Calu3 (cell line): ENCODE data around the gene TNPO1. TPM values are rescaled to one million over a fixed set of nuclear protein-coding genes. Genes with fewer than 3 reads are reported as not detected.

Experiments
- BruUV-seq: library from RNA; stranded (reverse); fragments of 400-500 nt; replicated peaks from 2 replicates; lab custom pipeline; 2021; lab: Mats Ljungman, UMichigan
- CTCF ChIA-PET: fragments of 300-600 bp; sonication (Branson Sonifier 250); formaldehyde crosslinking; loops from one replicate; lab custom pipeline; 2022; ENCODE audit warnings: antibody characterized with exemption; lab: Charles Lee
- DNase-seq: peaks from one replicate; pipeline ENCODE4 v3.0.0; 2022
- H3K27ac Mint-ChIP-seq: one replicate; pipeline ENCODE4 v1.8.0; 2022; ENCODE audit warnings: mixed read lengths; ENCODE audit not compliant: unreplicated experiment
- H3K27me3 Mint-ChIP-seq: one replicate; pipeline ENCODE4 v1.8.0; 2022; ENCODE audit warnings: mixed read lengths; ENCODE audit not compliant: unreplicated experiment
- H3K36me3 Mint-ChIP-seq: one replicate; pipeline ENCODE4 v1.8.0; 2022; ENCODE audit warnings: mild to moderate bottlenecking, moderate library complexity, mixed read lengths; ENCODE audit not compliant: insufficient read depth, unreplicated experiment
- H3K4me1 Mint-ChIP-seq: one replicate; pipeline ENCODE4 v1.8.0; 2022; ENCODE audit warnings: mild to moderate bottlenecking, low read depth, mixed read lengths; ENCODE audit not compliant: unreplicated experiment
- H3K4me3 Mint-ChIP-seq: one replicate; pipeline ENCODE4 v1.8.0; 2022; ENCODE audit warnings: mild to moderate bottlenecking, low read depth, moderate library complexity, mixed read lengths; ENCODE audit not compliant: unreplicated experiment
- H3K9me3 Mint-ChIP-seq: one replicate; pipeline ENCODE4 v1.8.0; 2022; ENCODE audit warnings: low read depth, mixed read lengths; ENCODE audit not compliant: unreplicated experiment
- CTCF ChIP-seq: fragments of 200-600 bp; IDR thresholded peaks from one replicate; pipeline ENCODE4 v1.8.0; 2022; ENCODE audit warnings: antibody characterized with exemption; ENCODE audit not compliant: unreplicated experiment
- intact Hi-C: fragments of 100-400 bp; cut with micrococcal nuclease; formaldehyde crosslinking; loops from one replicate; pipeline ENCODE4 v1.10.0; 2022; ENCODE audit not compliant: unreplicated experiment
- total RNA-seq: library from RNA; stranded (reverse); gene quantifications from 2 replicates; pipeline ENCODE4 v1.2.3, GENCODE V29; 2022

The TNPO1 gene
- total RNA-seq, 1 experiment from 2014 or later = 138 TPM

DNA sequence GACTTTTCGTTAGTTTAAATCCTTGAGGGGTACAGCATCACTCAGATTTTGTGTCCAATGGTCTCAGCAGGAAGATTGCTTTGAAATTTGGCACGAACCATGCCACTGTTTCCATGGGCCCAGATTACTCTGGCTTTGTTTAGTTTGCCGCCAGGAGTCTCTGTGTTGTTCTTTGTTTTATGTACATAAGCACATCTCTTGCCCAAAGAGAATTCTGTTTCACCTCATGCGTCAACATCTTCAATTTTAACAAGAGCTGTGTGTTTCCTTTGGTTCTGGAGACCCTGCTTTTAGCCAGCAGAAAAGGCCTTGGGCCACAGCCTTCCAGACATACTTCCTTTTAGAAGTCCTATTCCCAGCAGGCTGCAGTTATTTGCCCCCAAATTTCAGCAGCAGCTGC lies 62.4 kb downstream of the TNPO1 start:
- CTCF ChIA-PET = interaction anchor here (0.6 kb wide), 1 partner anchor 30 kb away, joined by 3 read pairs; no protein-coding TSS in a partner anchor
- intact Hi-C loops = no loop called here
- H3K36me3 Mint-ChIP-seq = peaks cover 84% of the 10 kb centered on the region

GRCh38 chr5:72882989-72883388 lies 66.5 kb downstream of the TNPO1 start:
- no peak for DNase-seq
- CTCF ChIA-PET = no interaction called here
- Mint-ChIP-seq H3K9me3 (no peaks in the 10 kb centered on the region), H3K4me1 (no peaks in the 10 kb centered on the region), H3K27ac (no peak overlapping the region), H3K4me3 (no peak overlapping the region), H3K27me3 (no peaks in the 10 kb centered on the region), H3K36me3 (peaks cover 88% of the 10 kb centered on the region)
- BruUV-seq = no TSS peak
- intact Hi-C loops = no loop called here
- TF ChIP-seq CTCF = no peak

More for the DNA sequence above, 62.4 kb downstream of the TNPO1 start:
- DNase-seq = no peak
- no peak for TF ChIP-seq CTCF
- Mint-ChIP-seq H3K9me3 (no peaks in the 10 kb centered on the region), H3K4me3 (no peak overlapping the region), H3K27ac (no peak overlapping the region), H3K27me3 (no peaks in the 10 kb centered on the region), H3K4me1 (no peaks in the 10 kb centered on the region)
- no TSS peak for BruUV-seq

- Mint-ChIP-seq H3K27me3 (no peaks in the 10 kb centered on the region), H3K4me1 (no peaks in the 10 kb centered on the region), H3K9me3 (no peaks in the 10 kb centered on the region), H3K4me3 (no peak overlapping the region), H3K36me3 (peaks cover 88% of the 10 kb centered on the region), H3K27ac (no peak overlapping the region)
- no peak for DNase-seq
- no peak for TF ChIP-seq CTCF
- intact Hi-C loops = no loop called here
- CTCF ChIA-PET = no interaction called here
- no TSS peak for BruUV-seq
Observed at GRCh38 chr5:72883850-72884249, 67.4 kb downstream of the TNPO1 start.

DNA sequence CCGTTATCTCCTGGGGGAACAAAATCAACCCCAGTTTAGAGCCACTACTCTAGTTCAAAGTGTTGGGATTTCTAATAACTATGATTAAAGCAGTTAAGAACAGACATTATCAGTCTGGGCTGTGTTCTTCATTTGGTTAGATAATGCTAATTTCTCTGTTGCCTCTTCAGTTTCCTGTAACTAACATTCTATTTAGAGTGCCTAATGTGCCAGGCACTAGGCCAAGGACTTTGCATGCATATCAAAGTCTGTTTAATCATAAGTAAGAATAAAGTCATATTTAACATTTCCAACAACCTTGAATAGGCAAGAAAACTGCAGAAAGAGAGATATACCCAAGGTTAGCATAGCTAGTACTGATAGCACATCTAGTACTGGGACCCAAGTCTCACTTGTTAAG lies 68.4 kb downstream of the TNPO1 start:
- DNase-seq = no peak
- Mint-ChIP-seq H3K27me3 (no peaks in the 10 kb centered on the region), H3K4me1 (no peaks in the 10 kb centered on the region), H3K36me3 (peaks cover 83% of the 10 kb centered on the region), H3K27ac (no peak overlapping the region), H3K9me3 (no peaks in the 10 kb centered on the region), H3K4me3 (no peak overlapping the region)
- intact Hi-C loops = no loop called here
- CTCF ChIA-PET = no interaction called here
- TF ChIP-seq CTCF = no peak
- no TSS peak for BruUV-seq
